CD14-positive monocyte (primary cell): ENCODE results near the gene PHLDB3. TPM values are rescaled to one million over a fixed set of nuclear protein-coding genes. Genes with fewer than 3 reads are reported as not detected.

ENCODE experiments used
- DNase-seq, 3 donors: peaks; one replicate each; pipeline ENCODE4 v3.0.0-alpha.2; 2011 to 2022
- H2AFZ ChIP-seq: 2 replicates; pipeline ENCODE4 v1.6.0; 2012; ENCODE audit warnings: mild to moderate bottlenecking, low read depth, low read length, inconsistent platforms; ENCODE audit not compliant: insufficient read depth, poor library complexity, severe bottlenecking
- H3K27ac ChIP-seq, 2 donors: 1 replicate in 1 of 2; 2 replicates in 1 of 2; pipeline ENCODE4 v1.5.1; 2012 to 2013; ENCODE audit warnings: low read length in 2 of 2, control low read depth in 1 of 2, inconsistent platforms in 1 of 2, low read depth in 1 of 2, mild to moderate bottlenecking in 1 of 2
- H3K27me3 ChIP-seq, 2 donors: one replicate each; pipeline versions ENCODE4 v1.6.0 to v1.6.1; 2011 to 2013; ENCODE audit warnings: low read length in 2 of 2; ENCODE audit not compliant: control insufficient read depth in 2 of 2, insufficient read depth in 2 of 2
- H3K36me3 ChIP-seq, 2 donors: replicated peaks in 1 of 2; 1 replicate in 1 of 2; 2 replicates in 1 of 2; pipeline versions ENCODE4 v1.5.1 to v1.6.1; 2012 to 2013; ENCODE audit warnings: low read length in 2 of 2, control low read depth in 1 of 2, inconsistent platforms in 1 of 2, mild to moderate bottlenecking in 1 of 2; ENCODE audit not compliant: insufficient read depth in 2 of 2, control insufficient read depth in 1 of 2
- H3K4me1 ChIP-seq, 2 donors: 1 replicate in 1 of 2; 2 replicates in 1 of 2; pipeline versions ENCODE4 v1.5.1 to v1.6.1; 2012 to 2013; ENCODE audit warnings: low read length in 2 of 2, control low read depth in 1 of 2, inconsistent platforms in 1 of 2, mild to moderate bottlenecking in 1 of 2, moderate library complexity in 1 of 2; ENCODE audit not compliant: insufficient read depth in 2 of 2, control insufficient read depth in 1 of 2
- H3K4me2 ChIP-seq: replicated peaks from 2 replicates; pipeline ENCODE3; 2012; ENCODE audit warnings: low read length, moderate library complexity, mild to moderate bottlenecking; ENCODE audit not compliant: poor library complexity, severe bottlenecking; ENCODE audit errors: extremely low read depth
- H3K4me3 ChIP-seq, 3 experiments: fragments of 200-600 bp in 1 of 3; sonication (generic) in 1 of 3; replicated peaks in 1 of 3; 1 replicate in 2 of 3; 2 replicates in 1 of 3; pipeline ENCODE4 v1.5.1; 2011 to 2013; ENCODE audit warnings: low read length in 3 of 3, mild to moderate bottlenecking in 3 of 3, control low read depth in 2 of 3, low read depth in 2 of 3, inconsistent platforms in 1 of 3, moderate library complexity in 1 of 3
- H3K79me2 ChIP-seq: 2 replicates; pipeline ENCODE4 v1.6.0; 2012; ENCODE audit warnings: mild to moderate bottlenecking, control low read depth, inconsistent platforms, low read length, moderate library complexity; ENCODE audit not compliant: insufficient read depth
- H3K9ac ChIP-seq: 2 replicates; pipeline ENCODE4 v1.6.0; 2017; ENCODE audit warnings: low read length, mild to moderate bottlenecking; ENCODE audit not compliant: insufficient read depth, poor library complexity, severe bottlenecking
- H3K9me3 ChIP-seq, 2 donors: replicated peaks in 1 of 2; 1 replicate in 1 of 2; 2 replicates in 1 of 2; pipeline versions ENCODE4 v1.5.1 to v1.6.1; 2012 to 2013; ENCODE audit warnings: low read length in 2 of 2, control low read depth in 1 of 2; ENCODE audit not compliant: control insufficient read depth in 1 of 2, insufficient read depth in 1 of 2
- H4K20me1 ChIP-seq: 2 replicates; pipeline ENCODE4 v1.6.0; 2012; ENCODE audit warnings: mild to moderate bottlenecking, low read length, control low read depth, moderate library complexity; ENCODE audit not compliant: insufficient read depth
- H3K27ac Mint-ChIP-seq, 7 donors: one replicate each; pipeline ENCODE4 v1.8.0; 2020; ENCODE audit warnings: mild to moderate bottlenecking in 7 of 7, mixed read lengths in 7 of 7, moderate library complexity in 6 of 7, inconsistent platforms in 2 of 7
- H3K27me3 Mint-ChIP-seq, 3 donors: one replicate each; pipeline ENCODE4 v1.8.0; 2021 to 2022; ENCODE audit warnings: low read depth in 3 of 3, mild to moderate bottlenecking in 3 of 3, mixed read lengths in 3 of 3, moderate library complexity in 3 of 3, inconsistent platforms in 1 of 3
- H3K36me3 Mint-ChIP-seq, 2 donors: one replicate each; pipeline ENCODE4 v1.8.0; 2020; ENCODE audit warnings: mixed read lengths in 2 of 2, inconsistent platforms in 1 of 2, mild to moderate bottlenecking in 1 of 2
- H3K4me1 Mint-ChIP-seq: one replicate; pipeline ENCODE4 v1.8.0; 2020; ENCODE audit warnings: mild to moderate bottlenecking, mixed read lengths
- H3K4me3 Mint-ChIP-seq, 2 donors: one replicate each; pipeline ENCODE4 v1.8.0; 2020; ENCODE audit warnings: mild to moderate bottlenecking in 2 of 2, mixed read lengths in 2 of 2, moderate library complexity in 1 of 2
- H3K9me3 Mint-ChIP-seq, 7 donors: one replicate each; pipeline ENCODE4 v1.8.0; 2020 to 2022; ENCODE audit warnings: mixed read lengths in 7 of 7, mild to moderate bottlenecking in 6 of 7, moderate library complexity in 6 of 7, inconsistent platforms in 2 of 7
- WGBS: methylation state at CpG from one replicate; pipeline ENCODE4 v1.1.5; 2013; ENCODE audit warnings: missing lambda C conversion rate; ENCODE audit not compliant: insufficient coverage; 5-methylcytosine and 5-hydroxymethylcytosine counted together
- intact Hi-C, 2 donors: fragments of 100-400 bp; cut with micrococcal nuclease; formaldehyde crosslinking; loops; one replicate each; pipeline versions ENCODE4 v1.15.0 to v1.15.1; 2023
- polyA plus RNA-seq, 3 donors: library from polyadenylated mRNA; depleted of rRNA in 1 of 3; unstranded in 2 of 3; stranded (reverse) in 1 of 3; fragments of 300-500 nt in 2 of 3; fragments of >200 nt in 1 of 3; fragmentation: Illumina TruSeq in 2 of 3; gene quantifications; 1 replicate in 2 of 3; 2 replicates in 1 of 3; pipeline ENCODE4 v1.2.3, GENCODE V29; 2012 to 2021
- TF ChIP-seq, protein P1 (sequence below): fragments of 200-600 bp; IDR thresholded peaks from one replicate; pipeline ENCODE4 v1.8.0; 2022; ENCODE audit warnings: antibody characterized with exemption, mild to moderate bottlenecking

Gene PHLDB3
- polyA plus RNA-seq, 3 donors: 1.4 to 3.4 (median 1.7) TPM

DNA sequence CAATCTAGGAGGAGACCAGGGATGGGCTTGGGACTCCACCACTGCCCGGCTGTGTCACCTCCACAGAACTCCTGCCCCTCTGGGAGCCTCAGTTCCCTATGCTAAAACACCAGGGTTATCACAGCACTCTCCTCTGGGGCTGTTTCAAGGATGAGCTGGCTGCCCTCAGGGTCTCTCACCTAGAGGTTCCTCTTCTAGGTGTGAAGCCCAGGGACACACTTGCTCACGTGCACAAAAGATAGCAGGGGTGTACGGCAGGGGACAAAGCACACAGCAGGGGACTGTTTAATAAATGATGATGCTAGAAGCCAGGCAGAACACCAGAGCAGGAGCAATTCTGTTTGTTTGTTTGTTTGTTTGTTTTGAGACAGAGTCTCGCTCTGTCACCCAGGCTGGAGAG, 22.4 kb downstream of the PHLDB3 start:
- Histone ChIP-seq H3K4me2 (no peak overlapping the region), H3K9ac (no peak overlapping the region), H3K79me2 (no peaks in the 10 kb centered on the region), H3K9me3 (no peaks in the 10 kb centered on the region), H3K27me3 (no peaks in the 10 kb centered on the region), H3K36me3 (no peaks in the 10 kb centered on the region), H2AFZ (no peak overlapping the region), H3K4me3 (no peak overlapping the region), H4K20me1 (no peaks in the 10 kb centered on the region), H3K27ac (no peak overlapping the region), H3K4me1 (peaks cover 15 to 17% of the 10 kb centered on the region in 2 donors)
- peaks cover 10 to 25% of the 10 kb centered on the region in 2 donors for H3K36me3 Mint-ChIP-seq
- peaks cover 0 to 4% (median 2%) of the 10 kb centered on the region in 3 donors for H3K27me3 Mint-ChIP-seq
- DNase-seq: no peak
- H3K4me1 Mint-ChIP-seq: peaks cover 14% of the 10 kb centered on the region
- peak overlapping the region in 1 of 7 donors; percentile 26 for H3K27ac Mint-ChIP-seq
- peaks cover 0 to 2% (median 0%) of the 10 kb centered on the region in 7 donors for H3K9me3 Mint-ChIP-seq
- intact Hi-C loops: no loop called here
- TF ChIP-seq, protein P1, sequence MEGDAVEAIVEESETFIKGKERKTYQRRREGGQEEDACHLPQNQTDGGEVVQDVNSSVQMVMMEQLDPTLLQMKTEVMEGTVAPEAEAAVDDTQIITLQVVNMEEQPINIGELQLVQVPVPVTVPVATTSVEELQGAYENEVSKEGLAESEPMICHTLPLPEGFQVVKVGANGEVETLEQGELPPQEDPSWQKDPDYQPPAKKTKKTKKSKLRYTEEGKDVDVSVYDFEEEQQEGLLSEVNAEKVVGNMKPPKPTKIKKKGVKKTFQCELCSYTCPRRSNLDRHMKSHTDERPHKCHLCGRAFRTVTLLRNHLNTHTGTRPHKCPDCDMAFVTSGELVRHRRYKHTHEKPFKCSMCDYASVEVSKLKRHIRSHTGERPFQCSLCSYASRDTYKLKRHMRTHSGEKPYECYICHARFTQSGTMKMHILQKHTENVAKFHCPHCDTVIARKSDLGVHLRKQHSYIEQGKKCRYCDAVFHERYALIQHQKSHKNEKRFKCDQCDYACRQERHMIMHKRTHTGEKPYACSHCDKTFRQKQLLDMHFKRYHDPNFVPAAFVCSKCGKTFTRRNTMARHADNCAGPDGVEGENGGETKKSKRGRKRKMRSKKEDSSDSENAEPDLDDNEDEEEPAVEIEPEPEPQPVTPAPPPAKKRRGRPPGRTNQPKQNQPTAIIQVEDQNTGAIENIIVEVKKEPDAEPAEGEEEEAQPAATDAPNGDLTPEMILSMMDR: no peak
- WGBS: 89% methylated on average over 3 of the region's 4 CpGs
- H3K4me3 Mint-ChIP-seq: no peak overlapping the region

GRCh38 chr19:43481701-43482100, 22.8 kb downstream of the PHLDB3 start:
- Histone ChIP-seq H4K20me1 (no peaks in the 10 kb centered on the region), H3K36me3 (no peaks in the 10 kb centered on the region), H3K4me3 (no peak overlapping the region), H3K9ac (no peak overlapping the region), H2AFZ (no peak overlapping the region), H3K27me3 (no peaks in the 10 kb centered on the region), H3K79me2 (no peaks in the 10 kb centered on the region), H3K4me2 (no peak overlapping the region), H3K9me3 (no peaks in the 10 kb centered on the region), H3K27ac (no peak overlapping the region), H3K4me1 (peaks cover 10 to 12% of the 10 kb centered on the region in 2 donors)
- Mint-ChIP-seq H3K36me3 (peaks cover 10 to 29% of the 10 kb centered on the region in 2 donors), H3K9me3 (peaks cover 0 to 2% (median 0%) of the 10 kb centered on the region in 7 donors), H3K4me3 (no peak overlapping the region), H3K27ac (peak overlapping the region in 2 of 7 donors; percentile 52 to 58), H3K4me1 (peaks cover 9% of the 10 kb centered on the region), H3K27me3 (peaks cover 0 to 4% (median 2%) of the 10 kb centered on the region in 3 donors)
- intact Hi-C loops: no loop called here
- TF ChIP-seq, protein P1: no peak
- no peak for DNase-seq
- 100% methylated on average over 3 of the region's 6 CpGs for WGBS
